Neural cell (in vitro differentiated cells): ENCODE data around the gene UGGT2. TPM values are rescaled to one million over a fixed set of nuclear protein-coding genes. Genes with fewer than 3 reads are reported as not detected.

ENCODE experiments used
- H2AFZ ChIP-seq: fragments of 200-600, 300-800 bp; sonication (generic), shearing (Covaris generic); 2 replicates; pipeline ENCODE4 v1.6.0; 2014; ENCODE audit warnings: low read depth, mild to moderate bottlenecking, antibody characterized with exemption, low read length, moderate library complexity
- H3F3A ChIP-seq: fragments of 200-600 bp; shearing (Covaris generic); 2 replicates; pipeline ENCODE4 v1.6.1; 2016; ENCODE audit warnings: mild to moderate bottlenecking, moderate library complexity, mixed read lengths, antibody characterized with exemption, low read length; ENCODE audit not compliant: insufficient read depth, poor library complexity, severe bottlenecking
- H3K27ac ChIP-seq: fragments of 200-600, 300-800 bp; sonication (generic), shearing (Covaris generic); 2 replicates; pipeline ENCODE4 v1.5.1; 2014; ENCODE audit warnings: mild to moderate bottlenecking, low read length, moderate library complexity
- H3K27me3 ChIP-seq: fragments of 300-800, 200-600 bp; sonication (generic), shearing (Covaris generic); 2 replicates; pipeline ENCODE4 v1.6.0; 2014; ENCODE audit warnings: mild to moderate bottlenecking, low read depth, low read length, moderate library complexity; ENCODE audit not compliant: insufficient read depth
- H3K36me3 ChIP-seq: fragments of 300-800, 200-600 bp; sonication (generic), shearing (Covaris generic); 2 replicates; pipeline ENCODE4 v1.5.1; 2014; ENCODE audit warnings: mild to moderate bottlenecking, antibody characterized with exemption, low read length, moderate library complexity; ENCODE audit not compliant: insufficient read depth
- H3K4me2 ChIP-seq: fragments of 300-800, 200-600 bp; sonication (generic), shearing (Covaris generic); 2 replicates; pipeline ENCODE4 v1.6.0; 2014; ENCODE audit warnings: mild to moderate bottlenecking, low read length
- H3K4me3 ChIP-seq: fragments of 300-800, 200-600 bp; sonication (generic), shearing (Covaris generic); 2 replicates; pipeline ENCODE4 v1.5.1; 2014; ENCODE audit warnings: mild to moderate bottlenecking, low read length, moderate library complexity
- H3K79me2 ChIP-seq: fragments of 200-600 bp; shearing (Covaris generic); replicated peaks from 2 replicates; pipeline ENCODE4 v1.6.0; 2014; ENCODE audit warnings: mild to moderate bottlenecking, low read length, moderate library complexity; ENCODE audit not compliant: insufficient read depth
- H3K9ac ChIP-seq: fragments of 300-800, 200-600 bp; sonication (generic), shearing (Covaris generic); 2 replicates; pipeline ENCODE4 v1.6.1; 2016; ENCODE audit warnings: mild to moderate bottlenecking, low read length, mixed read lengths
- H3K9me2 ChIP-seq: fragments of 200-600 bp; shearing (Covaris generic); 2 replicates; pipeline ENCODE4 v1.6.1; 2016; ENCODE audit warnings: mild to moderate bottlenecking, low read length, mixed read lengths; ENCODE audit not compliant: insufficient read depth
- H3K9me3 ChIP-seq: fragments of 200-600, 300-800 bp; sonication (generic), shearing (Covaris generic); 2 replicates; pipeline ENCODE4 v1.6.1; 2016; ENCODE audit warnings: mild to moderate bottlenecking, mixed run types, low read length, moderate library complexity, mixed read lengths
- H4K20me1 ChIP-seq: fragments of 200-600 bp; shearing (Covaris generic); 2 replicates; pipeline ENCODE4 v1.6.1; 2016; ENCODE audit warnings: mild to moderate bottlenecking, mixed run types; ENCODE audit not compliant: insufficient read depth
- CTCF ChIP-seq: fragments of 450-650 bp; IDR thresholded peaks from 2 replicates; pipeline ENCODE4 v1.5.1; 2014; ENCODE audit warnings: antibody characterized with exemption, mild to moderate bottlenecking, moderate library complexity; ENCODE audit not compliant: poor library complexity, severe bottlenecking
- EP300 ChIP-seq: fragments of 450-650 bp; conservative IDR thresholded peaks from 2 replicates; pipeline ENCODE4 v1.6.1; 2014; ENCODE audit warnings: antibody characterized with exemption, mild to moderate bottlenecking, moderate library complexity; ENCODE audit not compliant: poor library complexity, severe bottlenecking
- EZH2 ChIP-seq: fragments of 200-600, 300-800 bp; shearing (Covaris generic), sonication (generic); IDR thresholded peaks from 2 replicates; pipeline ENCODE4 v1.6.1; 2014; ENCODE audit warnings: antibody characterized with exemption, low read length, borderline replicate concordance, mild to moderate bottlenecking; ENCODE audit not compliant: insufficient read depth, poor library complexity, severe bottlenecking
- MXI1 ChIP-seq: fragments of 450-650 bp; conservative IDR thresholded peaks from 2 replicates; pipeline ENCODE4 v1.6.1; 2014; ENCODE audit warnings: antibody characterized with exemption, mild to moderate bottlenecking; ENCODE audit not compliant: poor library complexity, severe bottlenecking
- POLR2AphosphoS5 ChIP-seq: IDR thresholded peaks from 2 replicates; pipeline ENCODE4 v1.6.1; 2012
- RAD21 ChIP-seq: fragments of 450-650 bp; conservative IDR thresholded peaks from 2 replicates; pipeline ENCODE4 v1.6.1; 2014; ENCODE audit warnings: antibody characterized with exemption, mild to moderate bottlenecking, moderate library complexity
- REST ChIP-seq: IDR thresholded peaks from 2 replicates; pipeline ENCODE4 v1.6.1; 2012; ENCODE audit warnings: borderline replicate concordance
- SMC3 ChIP-seq: fragments of 450-650 bp; conservative IDR thresholded peaks from 2 replicates; pipeline ENCODE4 v1.6.1; 2014; ENCODE audit warnings: antibody characterized with exemption, mild to moderate bottlenecking, moderate library complexity; ENCODE audit not compliant: poor library complexity
- TAF1 ChIP-seq: IDR thresholded peaks from 2 replicates; pipeline ENCODE4 v1.6.1; 2012; ENCODE audit warnings: low read depth
- polyA plus RNA-seq: library from polyadenylated mRNA; depleted of rRNA; stranded (reverse); fragments of >200 nt; gene quantifications from 2 replicates; pipeline ENCODE4 v1.2.3, GENCODE V29; 2014

The UGGT2 gene
- polyA plus RNA-seq, 1 donor from 2014 or later: 35.3 TPM

GRCh38 chr13:96034662-96035061, 18.5 kb downstream of the UGGT2 start:
- Histone ChIP-seq H3K4me2 (no peak overlapping the region), H3K9me3 (no peaks in the 10 kb centered on the region), H3K36me3 (no peaks in the 10 kb centered on the region), H3K9me2 (no peaks in the 10 kb centered on the region), H3K79me2 (no peaks in the 10 kb centered on the region), H4K20me1 (no peaks in the 10 kb centered on the region), H3K27me3 (no peaks in the 10 kb centered on the region), H2AFZ (no peak overlapping the region), H3K27ac (no peak overlapping the region), H3K4me3 (no peak overlapping the region), H3K9ac (no peak overlapping the region), H3F3A (no peaks in the 10 kb centered on the region)
- no peak for TF ChIP-seq EZH2
- TF ChIP-seq POLR2AphosphoS5: no peak
- no peak for TF ChIP-seq REST
- TF ChIP-seq TAF1: no peak
- TF ChIP-seq CTCF: no peak
- TF ChIP-seq SMC3: no peak
- no peak for TF ChIP-seq MXI1
- no peak for TF ChIP-seq EP300
- no peak for TF ChIP-seq RAD21

GRCh38 chr13:96033220-96034015, 19.8 kb downstream of the UGGT2 start:
- H3K4me3 ChIP-seq: no peak overlapping the region
- H3K79me2 ChIP-seq: no peaks in the 10 kb centered on the region
- no peaks in the 10 kb centered on the region for H4K20me1 ChIP-seq
- no peak overlapping the region for H3K4me2 ChIP-seq
- no peaks in the 10 kb centered on the region for H3K9me2 ChIP-seq
- H3K27ac ChIP-seq: no peak overlapping the region
- no peak overlapping the region for H3K9ac ChIP-seq
- H3K9me3 ChIP-seq: no peaks in the 10 kb centered on the region
- H3K36me3 ChIP-seq: no peaks in the 10 kb centered on the region
- no peaks in the 10 kb centered on the region for H3K27me3 ChIP-seq
- no peak for TF ChIP-seq POLR2AphosphoS5
- TF ChIP-seq REST: no peak
- no peak for TF ChIP-seq SMC3
- TF ChIP-seq MXI1: no peak
- no peak for TF ChIP-seq EZH2
- TF ChIP-seq CTCF: no peak
- no peak for TF ChIP-seq RAD21
- TF ChIP-seq TAF1: no peak
- no peak for TF ChIP-seq EP300
- no peaks in the 10 kb centered on the region for H3F3A ChIP-seq
- H2AFZ ChIP-seq: no peak overlapping the region
